H1 (cell line): ENCODE results near the gene NFATC1. TPM values are rescaled to one million over a fixed set of nuclear protein-coding genes. Genes with fewer than 3 reads are reported as not detected.

Experiments used
- SP4 ChIP-seq: IDR thresholded peaks from 2 replicates; pipeline ENCODE4 v1.6.1; 2012; ENCODE audit warnings: low read length, inconsistent platforms
- SUZ12 ChIP-seq: fragments of 200-600 bp; sonication (generic); IDR thresholded peaks from 2 replicates; pipeline ENCODE4 v1.6.1; 2012; ENCODE audit warnings: mild to moderate bottlenecking, inconsistent platforms, low read length, moderate library complexity, mixed read lengths
- polyA plus RNA-seq, 7 experiments: library from polyadenylated mRNA; depleted of rRNA in 3 of 7; stranded (reverse) in 5 of 7; unstranded in 2 of 7; fragments of >200 nt in 5 of 7; fragments of 200-250 nt in 2 of 7; gene quantifications; 1 replicate in 5 of 7; 2 replicates in 1 of 7; 4 replicates in 1 of 7; pipeline versions ENCODE4 v1.2.1 to v1.2.3, GENCODE V29; 2011 to 2013; ENCODE audit warnings: missing spikeins in 2 of 7, mixed read lengths in 2 of 7
- total RNA-seq: library from RNA; stranded (reverse); fragmentation: NEBNext Ultra II Directional; extraction: Animal tissue kit (Norgen Biotek cat#: 25700); gene quantifications from 2 replicates; pipeline ENCODE4 v1.2.1, GENCODE V29; 2021
- TF ChIP-seq, protein P1 (sequence below): fragments of 300-600 bp; sonication (generic); IDR thresholded peaks from 2 replicates; pipeline ENCODE4 v1.7.1; 2012; ENCODE audit warnings: low read length, moderate library complexity, mild to moderate bottlenecking, inconsistent platforms; ENCODE audit not compliant: insufficient replicate concordance

NFATC1 gene
- total and polyA plus RNA-seq, 2 of the 8 experiments (the other 6 are each of a cell fraction or from before 2014, with no cell fraction given) = 2.0 to 6.6 TPM

DNA sequence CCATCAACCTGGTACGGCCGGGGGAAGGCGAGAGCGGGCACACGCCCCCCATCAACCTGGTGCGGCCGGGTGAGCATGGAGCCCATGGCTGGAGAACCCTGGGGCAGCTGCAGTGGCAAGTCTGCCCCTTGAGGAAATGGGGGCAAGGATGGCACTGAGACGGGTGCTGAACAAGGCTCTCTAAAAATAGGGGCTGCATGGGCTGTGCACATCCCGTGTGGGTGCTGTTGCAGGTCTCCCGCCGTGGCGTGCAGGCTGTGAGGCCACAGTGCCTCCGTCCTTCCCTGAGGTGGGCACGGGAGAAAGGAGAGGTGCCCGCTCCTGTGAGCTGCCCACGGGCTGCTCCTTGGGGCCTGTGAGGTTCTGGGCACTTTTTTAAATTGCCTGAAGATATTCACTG, 99.2 kb downstream of the NFATC1 start (continued):
- TF ChIP-seq, protein P1, sequence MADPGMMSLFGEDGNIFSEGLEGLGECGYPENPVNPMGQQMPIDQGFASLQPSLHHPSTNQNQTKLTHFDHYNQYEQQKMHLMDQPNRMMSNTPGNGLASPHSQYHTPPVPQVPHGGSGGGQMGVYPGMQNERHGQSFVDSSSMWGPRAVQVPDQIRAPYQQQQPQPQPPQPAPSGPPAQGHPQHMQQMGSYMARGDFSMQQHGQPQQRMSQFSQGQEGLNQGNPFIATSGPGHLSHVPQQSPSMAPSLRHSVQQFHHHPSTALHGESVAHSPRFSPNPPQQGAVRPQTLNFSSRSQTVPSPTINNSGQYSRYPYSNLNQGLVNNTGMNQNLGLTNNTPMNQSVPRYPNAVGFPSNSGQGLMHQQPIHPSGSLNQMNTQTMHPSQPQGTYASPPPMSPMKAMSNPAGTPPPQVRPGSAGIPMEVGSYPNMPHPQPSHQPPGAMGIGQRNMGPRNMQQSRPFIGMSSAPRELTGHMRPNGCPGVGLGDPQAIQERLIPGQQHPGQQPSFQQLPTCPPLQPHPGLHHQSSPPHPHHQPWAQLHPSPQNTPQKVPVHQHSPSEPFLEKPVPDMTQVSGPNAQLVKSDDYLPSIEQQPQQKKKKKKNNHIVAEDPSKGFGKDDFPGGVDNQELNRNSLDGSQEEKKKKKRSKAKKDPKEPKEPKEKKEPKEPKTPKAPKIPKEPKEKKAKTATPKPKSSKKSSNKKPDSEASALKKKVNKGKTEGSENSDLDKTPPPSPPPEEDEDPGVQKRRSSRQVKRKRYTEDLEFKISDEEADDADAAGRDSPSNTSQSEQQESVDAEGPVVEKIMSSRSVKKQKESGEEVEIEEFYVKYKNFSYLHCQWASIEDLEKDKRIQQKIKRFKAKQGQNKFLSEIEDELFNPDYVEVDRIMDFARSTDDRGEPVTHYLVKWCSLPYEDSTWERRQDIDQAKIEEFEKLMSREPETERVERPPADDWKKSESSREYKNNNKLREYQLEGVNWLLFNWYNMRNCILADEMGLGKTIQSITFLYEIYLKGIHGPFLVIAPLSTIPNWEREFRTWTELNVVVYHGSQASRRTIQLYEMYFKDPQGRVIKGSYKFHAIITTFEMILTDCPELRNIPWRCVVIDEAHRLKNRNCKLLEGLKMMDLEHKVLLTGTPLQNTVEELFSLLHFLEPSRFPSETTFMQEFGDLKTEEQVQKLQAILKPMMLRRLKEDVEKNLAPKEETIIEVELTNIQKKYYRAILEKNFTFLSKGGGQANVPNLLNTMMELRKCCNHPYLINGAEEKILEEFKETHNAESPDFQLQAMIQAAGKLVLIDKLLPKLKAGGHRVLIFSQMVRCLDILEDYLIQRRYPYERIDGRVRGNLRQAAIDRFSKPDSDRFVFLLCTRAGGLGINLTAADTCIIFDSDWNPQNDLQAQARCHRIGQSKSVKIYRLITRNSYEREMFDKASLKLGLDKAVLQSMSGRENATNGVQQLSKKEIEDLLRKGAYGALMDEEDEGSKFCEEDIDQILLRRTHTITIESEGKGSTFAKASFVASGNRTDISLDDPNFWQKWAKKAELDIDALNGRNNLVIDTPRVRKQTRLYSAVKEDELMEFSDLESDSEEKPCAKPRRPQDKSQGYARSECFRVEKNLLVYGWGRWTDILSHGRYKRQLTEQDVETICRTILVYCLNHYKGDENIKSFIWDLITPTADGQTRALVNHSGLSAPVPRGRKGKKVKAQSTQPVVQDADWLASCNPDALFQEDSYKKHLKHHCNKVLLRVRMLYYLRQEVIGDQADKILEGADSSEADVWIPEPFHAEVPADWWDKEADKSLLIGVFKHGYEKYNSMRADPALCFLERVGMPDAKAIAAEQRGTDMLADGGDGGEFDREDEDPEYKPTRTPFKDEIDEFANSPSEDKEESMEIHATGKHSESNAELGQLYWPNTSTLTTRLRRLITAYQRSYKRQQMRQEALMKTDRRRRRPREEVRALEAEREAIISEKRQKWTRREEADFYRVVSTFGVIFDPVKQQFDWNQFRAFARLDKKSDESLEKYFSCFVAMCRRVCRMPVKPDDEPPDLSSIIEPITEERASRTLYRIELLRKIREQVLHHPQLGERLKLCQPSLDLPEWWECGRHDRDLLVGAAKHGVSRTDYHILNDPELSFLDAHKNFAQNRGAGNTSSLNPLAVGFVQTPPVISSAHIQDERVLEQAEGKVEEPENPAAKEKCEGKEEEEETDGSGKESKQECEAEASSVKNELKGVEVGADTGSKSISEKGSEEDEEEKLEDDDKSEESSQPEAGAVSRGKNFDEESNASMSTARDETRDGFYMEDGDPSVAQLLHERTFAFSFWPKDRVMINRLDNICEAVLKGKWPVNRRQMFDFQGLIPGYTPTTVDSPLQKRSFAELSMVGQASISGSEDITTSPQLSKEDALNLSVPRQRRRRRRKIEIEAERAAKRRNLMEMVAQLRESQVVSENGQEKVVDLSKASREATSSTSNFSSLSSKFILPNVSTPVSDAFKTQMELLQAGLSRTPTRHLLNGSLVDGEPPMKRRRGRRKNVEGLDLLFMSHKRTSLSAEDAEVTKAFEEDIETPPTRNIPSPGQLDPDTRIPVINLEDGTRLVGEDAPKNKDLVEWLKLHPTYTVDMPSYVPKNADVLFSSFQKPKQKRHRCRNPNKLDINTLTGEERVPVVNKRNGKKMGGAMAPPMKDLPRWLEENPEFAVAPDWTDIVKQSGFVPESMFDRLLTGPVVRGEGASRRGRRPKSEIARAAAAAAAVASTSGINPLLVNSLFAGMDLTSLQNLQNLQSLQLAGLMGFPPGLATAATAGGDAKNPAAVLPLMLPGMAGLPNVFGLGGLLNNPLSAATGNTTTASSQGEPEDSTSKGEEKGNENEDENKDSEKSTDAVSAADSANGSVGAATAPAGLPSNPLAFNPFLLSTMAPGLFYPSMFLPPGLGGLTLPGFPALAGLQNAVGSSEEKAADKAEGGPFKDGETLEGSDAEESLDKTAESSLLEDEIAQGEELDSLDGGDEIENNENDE = no peak
- TF ChIP-seq SP4 = no peak
- TF ChIP-seq SUZ12 = no peak
